Ascending aorta (tissue), 2 donors: ENCODE measurements around the gene NCAPD3. TPM values are rescaled to one million over a fixed set of nuclear protein-coding genes. Genes with fewer than 3 reads are reported as not detected.
"Not testable (repeated sequence)": the region's sequence is repeated elsewhere in the genome, so short reads cannot be mapped to it uniquely, and the experiment has no call there.

Experiments used
- DNase-seq, 2 donors: peaks; one replicate each; pipeline ENCODE4 v3.0.0-alpha.2; 2019; ENCODE audit warnings: low spot score in 2 of 2
- H3K27ac ChIP-seq, 2 donors: fragments of 200-600 bp; sonication (generic); one replicate each; pipeline ENCODE4 v1.5.1; 2016 to 2017; ENCODE audit warnings: mild to moderate bottlenecking in 1 of 2
- H3K27me3 ChIP-seq: fragments of 200-600 bp; sonication (generic); one replicate; pipeline ENCODE4 v1.5.1; 2017
- H3K36me3 ChIP-seq, 2 donors: fragments of 200-600 bp; sonication (generic); one replicate each; pipeline ENCODE4 v1.5.1; 2016
- H3K4me1 ChIP-seq, 2 donors: fragments of 200-600 bp; sonication (generic); one replicate each; pipeline ENCODE4 v1.5.1; 2016 to 2017; ENCODE audit warnings: mild to moderate bottlenecking in 1 of 2
- H3K4me3 ChIP-seq, 2 donors: fragments of 200-600 bp; sonication (generic); one replicate each; pipeline ENCODE4 v1.5.1; 2016 to 2017; ENCODE audit warnings: mild to moderate bottlenecking in 1 of 2
- H3K9me3 ChIP-seq, 2 donors: fragments of 200-600 bp; sonication (generic); one replicate each; pipeline ENCODE4 v1.5.1; 2016
- CTCF ChIP-seq, 3 experiments: fragments of 200-600 bp in 2 of 3; fragments of 450-650 bp in 1 of 3; sonication (generic) in 2 of 3; IDR thresholded peaks; one replicate each; pipeline ENCODE4 v1.5.1; 2016 to 2019; ENCODE audit warnings: antibody characterized with exemption in 3 of 3, mild to moderate bottlenecking in 1 of 3, moderate library complexity in 1 of 3
- intact Hi-C: fragments of 100-400 bp; cut with DNase I; formaldehyde crosslinking; loops from one replicate; pipeline ENCODE4 v1.15.1; 2023
- total RNA-seq: library from RNA; depleted of rRNA; stranded (reverse); fragments of >200 nt; gene quantifications from one replicate; pipeline ENCODE4 v1.1.0, GENCODE V29; 2016

NCAPD3 gene
- total RNA-seq, 1 donor from 2014 or later = 4.8 TPM

- Histone ChIP-seq H3K9me3 (no peaks in the 10 kb centered on the region), H3K4me3 (peak overlapping the region; percentile 43 to 57), H3K27me3 (no peaks in the 10 kb centered on the region), H3K4me1 (peaks cover 13 to 43% of the 10 kb centered on the region in 2 donors), H3K27ac (peak overlapping the region; percentile 90 to 92), H3K36me3 (no peaks in the 10 kb centered on the region)
- intact Hi-C loops = loop anchor here (1.0 to 5.0 kb wide), 3 partner anchors 19 to 163 kb away; partner anchors contain the start of genes IGSF9B and JAM3
- no peak for TF ChIP-seq CTCF (IDR thresholded peaks at IDR 0.05)
- DNase-seq = peak in 1 of 2 donors; percentile 90
These were observed 103.5 kb downstream of the NCAPD3 start for GRCh38 chr11:134120143-134120850.

- intact Hi-C loops = no loop called here
- peak overlapping the region; percentile 90 to 92 for H3K27ac ChIP-seq
- TF ChIP-seq CTCF (IDR thresholded peaks at IDR 0.05) = no peak
These were observed 104.7 kb downstream of the NCAPD3 start for GRCh38 chr11:134119094-134119493.

GRCh38 chr11:134118006-134118405, 105.8 kb downstream of the NCAPD3 start:
- intact Hi-C loops = no loop called here
- no peaks in the 10 kb centered on the region for H3K9me3 ChIP-seq
- H3K27ac ChIP-seq = no peak overlapping the region
- no peak for TF ChIP-seq CTCF (IDR thresholded peaks at IDR 0.05)
- H3K4me1 ChIP-seq = peaks cover 13 to 40% of the 10 kb centered on the region in 2 donors
- no peaks in the 10 kb centered on the region for H3K27me3 ChIP-seq
- DNase-seq = no peak
- no peaks in the 10 kb centered on the region for H3K36me3 ChIP-seq
- H3K4me3 ChIP-seq = no peak overlapping the region

More at GRCh38 chr11:134119094-134119493, 104.7 kb downstream of the NCAPD3 start:
- DNase-seq = no peak
- no peaks in the 10 kb centered on the region for H3K27me3 ChIP-seq
- H3K9me3 ChIP-seq = no peaks in the 10 kb centered on the region
- peaks cover 13 to 45% of the 10 kb centered on the region in 2 donors for H3K4me1 ChIP-seq
- no peaks in the 10 kb centered on the region for H3K36me3 ChIP-seq
- H3K4me3 ChIP-seq = peak overlapping the region in 1 of 2 donors; percentile 57

- no peak for TF ChIP-seq CTCF (IDR thresholded peaks at IDR 0.05)
- intact Hi-C loops = no loop called here
- no peak for DNase-seq
- no peaks in the 10 kb centered on the region for H3K9me3 ChIP-seq
- no peaks in the 10 kb centered on the region for H3K36me3 ChIP-seq
- no peaks in the 10 kb centered on the region for H3K27me3 ChIP-seq
- peaks cover 0 to 22% of the 10 kb centered on the region in 2 donors for H3K4me1 ChIP-seq
- no peak overlapping the region for H3K27ac ChIP-seq
- H3K4me3 ChIP-seq = no peak overlapping the region
These were observed 107.6 kb downstream of the NCAPD3 start for GRCh38 chr11:134116210-134116609.

GRCh38 chr11:134113787-134114186, 110.0 kb downstream of the NCAPD3 start:
- H3K36me3 ChIP-seq, H3K9me3 ChIP-seq, H3K27me3 ChIP-seq, DNase-seq, H3K4me3 ChIP-seq, intact Hi-C loops: not testable (repeated sequence)
- H3K4me1 ChIP-seq = peaks cover 0 to 11% of the 10 kb centered on the region in 2 donors
- peak overlapping the region in 1 of 2 donors; percentile 12 for H3K27ac ChIP-seq

GRCh38 chr11:134110252-134110815, 113.4 kb downstream of the NCAPD3 start:
- Histone ChIP-seq H3K36me3 (no peaks in the 10 kb centered on the region), H3K4me3 (no peak overlapping the region), H3K27ac (no peak overlapping the region), H3K27me3 (no peaks in the 10 kb centered on the region), H3K4me1 (peaks cover 0 to 4% of the 10 kb centered on the region in 2 donors), H3K9me3 (peaks cover 3 to 14% of the 10 kb centered on the region in 2 donors)
- intact Hi-C loops = no loop called here
- no peak for DNase-seq
- TF ChIP-seq CTCF (IDR thresholded peaks at IDR 0.05) = no peak
